OCI-LY1 (cell line): ENCODE measurements around the gene VDR.

ENCODE experiments used
- CTCF ChIP-seq: fragments of 200-600 bp; sonication (generic), shearing (Covaris generic); IDR thresholded peaks from 2 replicates; pipeline ENCODE4 v1.5.1; 2017; ENCODE audit warnings: mild to moderate bottlenecking, antibody characterized with exemption, low read length, moderate library complexity, mixed read lengths
- EZH2 ChIP-seq: fragments of 200-600 bp; sonication (generic), shearing (Covaris generic); IDR thresholded peaks from 2 replicates; pipeline ENCODE4 v1.8.0; 2017; ENCODE audit warnings: borderline replicate concordance, mixed run types, mild to moderate bottlenecking, antibody characterized with exemption, low read length, moderate library complexity, mixed read lengths

- TF ChIP-seq CTCF (no peak), EZH2 (no peak)
Observed at GRCh38 chr12:47801170-47801903, 103.5 kb downstream of the VDR start.
